ENCODE data around the gene OR2J3.
"Not testable (repeated sequence)": the region's sequence is repeated elsewhere in the genome, so short reads cannot be mapped to it uniquely, and the experiment has no call there.

The OR2J3 gene

GRCh38 chr6:29146179-29146578 lies 38.3 kb downstream of the OR2J3 start:
- DNase-seq, result no peak
- TF ChIP-seq, protein P1, sequence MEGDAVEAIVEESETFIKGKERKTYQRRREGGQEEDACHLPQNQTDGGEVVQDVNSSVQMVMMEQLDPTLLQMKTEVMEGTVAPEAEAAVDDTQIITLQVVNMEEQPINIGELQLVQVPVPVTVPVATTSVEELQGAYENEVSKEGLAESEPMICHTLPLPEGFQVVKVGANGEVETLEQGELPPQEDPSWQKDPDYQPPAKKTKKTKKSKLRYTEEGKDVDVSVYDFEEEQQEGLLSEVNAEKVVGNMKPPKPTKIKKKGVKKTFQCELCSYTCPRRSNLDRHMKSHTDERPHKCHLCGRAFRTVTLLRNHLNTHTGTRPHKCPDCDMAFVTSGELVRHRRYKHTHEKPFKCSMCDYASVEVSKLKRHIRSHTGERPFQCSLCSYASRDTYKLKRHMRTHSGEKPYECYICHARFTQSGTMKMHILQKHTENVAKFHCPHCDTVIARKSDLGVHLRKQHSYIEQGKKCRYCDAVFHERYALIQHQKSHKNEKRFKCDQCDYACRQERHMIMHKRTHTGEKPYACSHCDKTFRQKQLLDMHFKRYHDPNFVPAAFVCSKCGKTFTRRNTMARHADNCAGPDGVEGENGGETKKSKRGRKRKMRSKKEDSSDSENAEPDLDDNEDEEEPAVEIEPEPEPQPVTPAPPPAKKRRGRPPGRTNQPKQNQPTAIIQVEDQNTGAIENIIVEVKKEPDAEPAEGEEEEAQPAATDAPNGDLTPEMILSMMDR (IDR thresholded peaks at IDR 0.05; ENCODE audit: low read depth, low read length, missing control alignments), result no peak
- H3K27me3 ChIP-seq (replicated peaks), result no peaks in the 10 kb centered on the region
- in situ Hi-C loops (cut with HindIII; ENCODE audit: low pct_ligation_motif_present, low sequenced_read_pairs), result no loop called here
- H3K4me3 ChIP-seq (ENCODE audit: low read depth, low read length), result no peak overlapping the region
- H3K36me3 ChIP-seq (replicated peaks), result no peaks in the 10 kb centered on the region
- H3K27ac ChIP-seq, result no peak overlapping the region

- Histone ChIP-seq H3K27me3 (replicated peaks) (no peaks in the 10 kb centered on the region), H3K4me3 (ENCODE audit: low read depth, low read length) (no peak overlapping the region), H3K36me3 (replicated peaks) (no peaks in the 10 kb centered on the region), H3K27ac (no peak overlapping the region)
- TF ChIP-seq, protein P1 (IDR thresholded peaks at IDR 0.05; ENCODE audit: low read depth, low read length, missing control alignments), result no peak
- no peak for DNase-seq
- in situ Hi-C loops (cut with HindIII; ENCODE audit: low pct_ligation_motif_present, low sequenced_read_pairs), result no loop called here
These were observed 39.2 kb downstream of the OR2J3 start for GRCh38 chr6:29147074-29147473.

GRCh38 chr6:29149444-29149843 lies 41.6 kb downstream of the OR2J3 start:
- H3K27ac ChIP-seq; DNase-seq; in situ Hi-C loops (cut with HindIII; ENCODE audit: low pct_ligation_motif_present, low sequenced_read_pairs); H3K36me3 ChIP-seq (replicated peaks); H3K27me3 ChIP-seq (replicated peaks); H3K4me3 ChIP-seq (ENCODE audit: low read depth, low read length): not testable (repeated sequence)

- H3K36me3 ChIP-seq (replicated peaks), result no peaks in the 10 kb centered on the region
- in situ Hi-C loops (cut with HindIII; ENCODE audit: low pct_ligation_motif_present, low sequenced_read_pairs), result no loop called here
- H3K4me3 ChIP-seq (ENCODE audit: low read depth, low read length), result no peak overlapping the region
- TF ChIP-seq, protein P1 (IDR thresholded peaks at IDR 0.05; ENCODE audit: low read depth, low read length, missing control alignments), result no peak
- DNase-seq, result no peak
- H3K27ac ChIP-seq, result no peak overlapping the region
- no peaks in the 10 kb centered on the region for H3K27me3 ChIP-seq (replicated peaks)
These were observed 45.2 kb downstream of the OR2J3 start for GRCh38 chr6:29153083-29153482.

DNA sequence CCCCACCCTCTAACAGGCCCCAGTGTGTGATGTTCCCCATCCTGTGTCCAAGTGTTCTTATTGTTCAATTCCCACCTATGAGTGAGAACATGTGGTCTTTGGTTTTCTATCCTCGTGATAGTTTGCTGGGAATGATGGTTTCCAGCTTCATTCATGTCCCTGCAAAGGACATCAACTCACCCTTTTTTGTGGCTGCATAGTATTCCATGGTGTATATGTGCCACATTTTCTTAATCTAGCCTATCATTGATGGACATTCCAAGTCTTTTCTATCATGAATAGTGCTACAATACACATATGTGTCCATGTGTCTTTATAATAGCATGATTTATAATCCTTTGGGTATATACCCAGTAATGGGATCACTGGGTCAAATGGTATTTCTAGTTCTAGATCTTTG lies 47.3 kb downstream of the OR2J3 start:
- in situ Hi-C loops (cut with HindIII; ENCODE audit: low pct_ligation_motif_present, low sequenced_read_pairs); H3K36me3 ChIP-seq (replicated peaks); H3K4me3 ChIP-seq (ENCODE audit: low read depth, low read length); H3K27me3 ChIP-seq (replicated peaks); DNase-seq; H3K27ac ChIP-seq: not testable (repeated sequence)

DNA sequence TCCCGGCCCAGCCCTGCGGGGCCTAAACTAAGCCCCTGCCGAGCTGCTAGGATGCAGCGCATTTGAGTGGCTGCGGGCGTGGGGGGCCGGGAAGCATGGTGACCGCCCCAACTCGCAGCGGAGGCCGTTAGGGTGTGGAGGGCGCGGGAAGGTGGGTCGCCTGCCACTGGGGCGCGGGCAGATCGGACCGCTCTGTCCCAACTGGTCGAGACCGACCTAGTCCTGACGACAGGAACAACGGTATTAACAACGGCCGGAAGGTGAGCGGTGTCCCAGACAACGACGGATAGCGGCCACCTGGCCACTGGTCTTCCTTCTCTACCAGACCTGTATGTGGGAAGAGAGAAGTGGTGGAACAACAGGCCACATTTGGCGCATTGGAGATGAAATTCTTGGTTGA lies 52.1 kb downstream of the OR2J3 start:
- in situ Hi-C loops (cut with HindIII; ENCODE audit: low pct_ligation_motif_present, low sequenced_read_pairs); H3K4me3 ChIP-seq (ENCODE audit: low read depth, low read length); H3K36me3 ChIP-seq (replicated peaks); H3K27me3 ChIP-seq (replicated peaks); H3K27ac ChIP-seq; DNase-seq: not testable (repeated sequence)

Measured in brain microvascular endothelial cell (primary cell).